Muscle of back (tissue), 11 donors: ENCODE data around the gene ERAP2. TPM values are rescaled to one million over a fixed set of nuclear protein-coding genes. Genes with fewer than 3 reads are reported as not detected.
"Not testable (repeated sequence)": the region's sequence is repeated elsewhere in the genome, so short reads cannot be mapped to it uniquely, and the experiment has no call there.

Experiments
- DNase-seq, 3 donors: peaks; one replicate each; pipeline versions ENCODE4 v3.0.0 to v3.0.0-alpha.2; 2013
- polyA plus RNA-seq, 10 donors: library from polyadenylated mRNA; unstranded; fragments of 120-200 nt; gene quantifications; one replicate each; pipeline ENCODE4 v1.2.1, GENCODE V29; 2013; ENCODE audit not compliant: insufficient read length in 10 of 10

ERAP2 gene
- polyA plus RNA-seq, 10 donors: 5.9 to 17.6 (median 9.1) TPM

- no peak for DNase-seq
Measured at GRCh38 chr5:96863114-96863513, 13.2 kb upstream of the ERAP2 start.

- no peak for DNase-seq
Measured at GRCh38 chr5:96863949-96864584, 12.2 kb upstream of the ERAP2 start.

GRCh38 chr5:96864922-96865530 is 11.3 kb upstream of the ERAP2 start:
- DNase-seq: no peak

GRCh38 chr5:96868603-96869371 is 7.5 kb upstream of the ERAP2 start:
- DNase-seq: peak in 2 of 3 donors; percentile 40 to 67

GRCh38 chr5:96869372-96869641 is 7.0 kb upstream of the ERAP2 start:
- no peak for DNase-seq

- no peak for DNase-seq
Measured at GRCh38 chr5:96870094-96871026, 5.9 kb upstream of the ERAP2 start.

- DNase-seq: no peak
Measured at GRCh38 chr5:96871027-96871399, 5.3 kb upstream of the ERAP2 start.

GRCh38 chr5:96871686-96872085 is 4.6 kb upstream of the ERAP2 start:
- DNase-seq: no peak

- DNase-seq: no peak
Measured at GRCh38 chr5:96873449-96873848, 2.9 kb upstream of the ERAP2 start.

- no peak for DNase-seq
Measured at GRCh38 chr5:96874631-96875030, 1.7 kb upstream of the ERAP2 start.

GRCh38 chr5:96875791-96876291 is 459 bp upstream of the ERAP2 start:
- DNase-seq: no peak

- DNase-seq: not testable (repeated sequence)
Measured at GRCh38 chr5:96876977-96877469, 723 bp downstream of the ERAP2 start.

GRCh38 chr5:96879665-96880064 is 3.4 kb downstream of the ERAP2 start:
- DNase-seq: no peak

GRCh38 chr5:96880444-96881164 is 4.3 kb downstream of the ERAP2 start:
- no peak for DNase-seq

GRCh38 chr5:96881511-96882115 is 5.3 kb downstream of the ERAP2 start:
- DNase-seq: no peak

GRCh38 chr5:96883871-96884270 is 7.6 kb downstream of the ERAP2 start:
- no peak for DNase-seq

GRCh38 chr5:96884995-96885394 is 8.7 kb downstream of the ERAP2 start:
- DNase-seq: no peak

GRCh38 chr5:96885518-96886338 is 9.4 kb downstream of the ERAP2 start:
- no peak for DNase-seq

- DNase-seq: peak in 1 of 3 donors; percentile 43
Measured at GRCh38 chr5:96893342-96893741, 17.0 kb downstream of the ERAP2 start.

- DNase-seq: no peak
Measured at GRCh38 chr5:96896276-96896675, 20.0 kb downstream of the ERAP2 start.
